Mammary microvascular endothelial cell (primary cell): ENCODE data around the gene APOB. TPM values are rescaled to one million over a fixed set of nuclear protein-coding genes. Genes with fewer than 3 reads are reported as not detected.

Experiments used
- total RNA-seq: library from RNA; depleted of rRNA; stranded (reverse); fragments of >200 nt; gene quantifications from 2 replicates; pipeline ENCODE4 v1.2.3, GENCODE V29; 2015

Gene APOB
- total RNA-seq: under 0.01 TPM in 2 replicates

DNA sequence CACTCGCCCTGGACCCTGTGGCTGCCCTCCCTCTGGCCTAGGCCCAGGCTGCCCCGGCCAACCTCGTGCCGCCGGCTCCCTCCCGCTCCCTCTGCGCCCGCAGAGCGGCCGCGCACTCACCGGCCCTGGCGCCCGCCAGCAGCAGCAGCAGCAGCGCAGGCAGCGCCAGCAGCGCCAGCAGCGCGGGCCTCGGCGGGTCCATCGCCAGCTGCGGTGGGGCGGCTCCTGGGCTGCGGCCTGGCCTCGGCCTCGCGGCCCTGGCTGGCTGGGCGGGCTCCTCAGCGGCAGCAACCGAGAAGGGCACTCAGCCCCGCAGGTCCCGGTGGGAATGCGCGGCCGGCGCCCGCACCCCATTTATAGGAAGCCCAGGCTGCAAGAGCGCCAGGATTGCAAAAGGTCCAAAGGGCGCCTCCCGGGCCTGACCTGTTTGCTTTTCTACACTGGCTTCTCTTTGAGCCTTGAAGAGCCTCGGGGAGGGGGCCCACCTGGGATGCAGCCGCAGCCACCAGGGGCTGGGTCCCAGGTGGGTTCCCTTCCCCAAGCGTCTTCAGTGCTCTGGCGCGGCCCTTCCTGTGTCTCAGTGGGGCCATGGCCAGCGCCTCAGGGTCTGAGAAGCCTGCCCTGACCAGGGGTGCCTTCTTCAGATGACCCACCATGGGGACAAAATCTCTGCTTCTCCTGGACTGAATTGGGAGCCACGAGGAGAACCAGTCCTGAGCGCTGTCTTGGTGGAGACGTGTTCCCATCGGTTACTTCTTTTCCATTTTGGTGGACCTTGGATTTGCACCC, at the start of gene APOB:
APOB (minus strand) TSS at position 330 of the 789 bp plus-strand sequence; CDS start at position 202, 128 bp downstream.

Other genes with a start within 250 kb of the APOB start
- gene LDAH, start 221.0 kb downstream of the APOB start, total RNA-seq: 16.4 and 21.3 TPM in 2 replicates
- gene TDRD15, start 79.9 kb upstream of the APOB start, total RNA-seq: not detected in 2 replicates